Measurements from ENCODE around the gene ATP8A1. TPM values are rescaled to one million over a fixed set of nuclear protein-coding genes. Genes with fewer than 3 reads are reported as not detected.
A peak's percentile ranks its signal among the peaks of the same experiment; 100 is the strongest.

ATP8A1 gene
- total RNA-seq, 1 experiment from 2014 or later: 0.80 TPM

DNA sequence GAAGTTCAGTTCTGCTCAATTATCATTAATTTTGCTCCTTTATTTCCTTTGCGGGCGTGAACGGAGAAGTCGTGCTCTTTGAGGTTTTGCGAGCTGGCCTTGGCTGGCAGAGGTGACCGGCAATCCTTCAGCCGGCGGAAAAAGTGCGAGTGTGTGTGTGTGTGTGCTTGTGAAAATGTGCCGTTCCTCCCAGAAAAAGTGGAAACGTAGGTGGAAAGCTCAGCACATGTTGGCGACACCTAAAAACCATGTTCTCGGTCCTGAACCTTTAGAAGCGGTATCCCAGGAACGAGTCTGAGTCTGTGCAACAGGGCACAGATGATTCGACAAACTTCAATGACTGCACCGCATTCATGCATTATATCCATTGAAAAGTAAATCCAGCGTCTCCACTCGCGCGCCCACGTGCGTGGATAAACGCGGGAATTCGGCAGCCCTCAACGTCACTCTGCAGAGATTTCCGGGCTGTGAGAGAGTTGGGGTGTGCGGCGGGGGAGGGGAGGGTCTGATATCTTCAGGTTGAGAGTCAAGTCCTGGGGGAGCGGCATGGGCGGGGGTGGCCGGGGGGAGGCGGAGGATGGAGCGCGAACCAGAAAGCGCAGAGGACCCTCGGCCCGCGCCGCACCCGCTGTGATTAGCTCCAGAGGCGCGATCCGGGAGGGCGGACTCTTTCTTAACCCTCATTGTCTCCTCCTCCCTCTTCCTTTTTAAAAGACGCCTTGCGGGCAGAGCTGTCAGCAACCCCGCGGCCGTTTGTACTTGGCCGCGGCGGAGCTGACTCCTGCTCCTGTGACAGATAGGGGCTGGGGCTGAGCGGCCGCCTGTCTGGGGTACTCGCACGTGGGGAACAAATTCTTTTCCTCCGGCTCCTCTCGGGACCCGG is 259.9 kb downstream of the ATP8A1 start, which contains the start of gene SHISA3:
SHISA3 (plus strand) TSS at position 737 of the 883 bp plus-strand sequence. CDS start 569 bp downstream, outside the sequence.
- DNase-seq (ENCODE audit: low read depth, low spot score): no peak

DNA sequence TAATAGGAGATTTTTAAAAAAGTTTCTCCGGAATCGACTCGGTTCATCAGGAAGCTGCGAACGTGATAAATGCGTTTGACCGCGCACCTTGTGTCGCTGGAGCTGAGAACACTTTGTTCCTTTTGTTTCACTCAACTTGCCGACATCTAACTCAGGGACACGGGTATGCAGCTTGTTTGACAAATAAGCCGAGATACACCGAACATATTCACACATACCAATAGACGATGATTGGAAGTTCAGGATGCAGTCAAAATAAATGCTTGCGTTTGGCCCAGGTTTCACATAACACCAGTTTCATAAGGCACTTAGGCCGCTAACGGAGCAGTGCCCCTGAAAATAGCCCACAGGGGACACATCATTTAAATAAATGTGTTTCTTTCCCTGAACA is 260.5 kb downstream of the ATP8A1 start:
- in situ Hi-C loops (cut with HindIII; ENCODE audit: low pct_unique_long_range_greater_than_20kb, low sequenced_read_pairs) (no loop called here), intact Hi-C loops (cut with micrococcal nuclease; ENCODE audit: unreplicated experiment) (no loop called here)
- Histone ChIP-seq H3K4me3 (ENCODE audit: low read depth in 2 of 2, low read length in 2 of 2) (no peak overlapping the region), H3K4me1 (ENCODE audit: control insufficient read depth, insufficient read depth, low read length) (no peaks in the 10 kb centered on the region; the same call in 1 of the 2 replicates), H3K27me3 (ENCODE audit: control insufficient read depth, insufficient read depth, low read length) (peaks cover 5% of the 10 kb centered on the region), H3K9me3 (ENCODE audit: control insufficient read depth, insufficient read depth, low read depth, low read length) (no peaks in the 10 kb centered on the region), H3K36me3 (ENCODE audit: control insufficient read depth, insufficient read depth, low read length) (no peaks in the 10 kb centered on the region), H3K27ac (ENCODE audit: low read length) (no peak overlapping the region)
- DNase-seq (ENCODE audit: low read depth, low spot score) (no peak), ATAC-seq (no peak)
- TF ChIP-seq SIN3A (IDR thresholded peaks at IDR 0.05; ENCODE audit: borderline replicate concordance, insufficient read depth, low read depth, low read length): no peak
- TF ChIP-seq, protein P1, sequence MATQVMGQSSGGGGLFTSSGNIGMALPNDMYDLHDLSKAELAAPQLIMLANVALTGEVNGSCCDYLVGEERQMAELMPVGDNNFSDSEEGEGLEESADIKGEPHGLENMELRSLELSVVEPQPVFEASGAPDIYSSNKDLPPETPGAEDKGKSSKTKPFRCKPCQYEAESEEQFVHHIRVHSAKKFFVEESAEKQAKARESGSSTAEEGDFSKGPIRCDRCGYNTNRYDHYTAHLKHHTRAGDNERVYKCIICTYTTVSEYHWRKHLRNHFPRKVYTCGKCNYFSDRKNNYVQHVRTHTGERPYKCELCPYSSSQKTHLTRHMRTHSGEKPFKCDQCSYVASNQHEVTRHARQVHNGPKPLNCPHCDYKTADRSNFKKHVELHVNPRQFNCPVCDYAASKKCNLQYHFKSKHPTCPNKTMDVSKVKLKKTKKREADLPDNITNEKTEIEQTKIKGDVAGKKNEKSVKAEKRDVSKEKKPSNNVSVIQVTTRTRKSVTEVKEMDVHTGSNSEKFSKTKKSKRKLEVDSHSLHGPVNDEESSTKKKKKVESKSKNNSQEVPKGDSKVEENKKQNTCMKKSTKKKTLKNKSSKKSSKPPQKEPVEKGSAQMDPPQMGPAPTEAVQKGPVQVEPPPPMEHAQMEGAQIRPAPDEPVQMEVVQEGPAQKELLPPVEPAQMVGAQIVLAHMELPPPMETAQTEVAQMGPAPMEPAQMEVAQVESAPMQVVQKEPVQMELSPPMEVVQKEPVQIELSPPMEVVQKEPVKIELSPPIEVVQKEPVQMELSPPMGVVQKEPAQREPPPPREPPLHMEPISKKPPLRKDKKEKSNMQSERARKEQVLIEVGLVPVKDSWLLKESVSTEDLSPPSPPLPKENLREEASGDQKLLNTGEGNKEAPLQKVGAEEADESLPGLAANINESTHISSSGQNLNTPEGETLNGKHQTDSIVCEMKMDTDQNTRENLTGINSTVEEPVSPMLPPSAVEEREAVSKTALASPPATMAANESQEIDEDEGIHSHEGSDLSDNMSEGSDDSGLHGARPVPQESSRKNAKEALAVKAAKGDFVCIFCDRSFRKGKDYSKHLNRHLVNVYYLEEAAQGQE (IDR thresholded peaks at IDR 0.05; ENCODE audit: insufficient read depth in 1 of 2, low read depth in 2 of 2, low read length in 1 of 2): no peak
- TF ChIP-seq CTCF (IDR thresholded peaks at IDR 0.05): no peak
- TF ChIP-seq TCF7L2 (IDR thresholded peaks at IDR 0.05; ENCODE audit: low read depth, low read length): no peak
- no peak for TF ChIP-seq POLR2AphosphoS5 (IDR thresholded peaks at IDR 0.05; ENCODE audit: low read depth, low read length)
- POLR2A ChIA-PET: no interaction called here
- BruUV-seq (replicated peaks): no TSS peak
- CTCF ChIA-PET: interaction anchor here (0.7 kb wide), 1 partner anchor 992 kb away, joined by 4 read pairs; no protein-coding TSS in a partner anchor

More for the DNA sequence above, 259.9 kb downstream of the ATP8A1 start, which contains the start of gene SHISA3:
- ChIA-PET CTCF (interaction anchor here (0.7 kb wide), 1 partner anchor 993 kb away, joined by 4 read pairs; no protein-coding TSS in a partner anchor), POLR2A (no interaction called here)
- BruUV-seq (replicated peaks): no TSS peak
- Histone ChIP-seq H3K27me3 (ENCODE audit: control insufficient read depth, insufficient read depth, low read length) (peaks cover 5% of the 10 kb centered on the region), H3K36me3 (ENCODE audit: control insufficient read depth, insufficient read depth, low read length) (no peaks in the 10 kb centered on the region), H3K4me1 (ENCODE audit: control insufficient read depth, insufficient read depth, low read length) (no peaks in the 10 kb centered on the region; the same call in 1 of the 2 replicates), H3K4me3 (ENCODE audit: low read depth in 2 of 2, low read length in 2 of 2) (peak within 1 kb of the TSS; percentile 32 to 39), H3K9me3 (ENCODE audit: control insufficient read depth, insufficient read depth, low read depth, low read length) (no peaks in the 10 kb centered on the region), H3K27ac (ENCODE audit: low read length) (no peak within 1 kb of the TSS)
- ATAC-seq: peak; percentile 60
- intact Hi-C loops (cut with micrococcal nuclease; ENCODE audit: unreplicated experiment) (no loop called here), in situ Hi-C loops (cut with HindIII; ENCODE audit: low pct_unique_long_range_greater_than_20kb, low sequenced_read_pairs) (no loop called here)
- no peak for TF ChIP-seq TCF7L2 (IDR thresholded peaks at IDR 0.05; ENCODE audit: low read depth, low read length)
- TF ChIP-seq SIN3A (IDR thresholded peaks at IDR 0.05; ENCODE audit: borderline replicate concordance, insufficient read depth, low read depth, low read length): no peak
- no peak for TF ChIP-seq POLR2AphosphoS5 (IDR thresholded peaks at IDR 0.05; ENCODE audit: low read depth, low read length)
- TF ChIP-seq, protein P1 (IDR thresholded peaks at IDR 0.05; ENCODE audit: insufficient read depth in 1 of 2, low read depth in 2 of 2, low read length in 1 of 2): no peak
- TF ChIP-seq CTCF (IDR thresholded peaks at IDR 0.05): no peak
